Astrocyte of the spinal cord (primary cell): Measurements from ENCODE around the gene TVP23A.

ENCODE experiments used
- DNase-seq: peaks from one replicate; pipeline ENCODE4 v3.0.0; 2011; ENCODE audit warnings: low read depth, low spot score
- H3K4me3 ChIP-seq: 2 replicates; pipeline ENCODE4 v1.5.1; 2011; ENCODE audit warnings: low read depth, mild to moderate bottlenecking, low read length, moderate library complexity
- in situ Hi-C: cut with HindIII; loops from 2 replicates; pipeline ENCODE4 v1.10.0; 2017; ENCODE audit warnings: low sequenced_read_pairs
- TF ChIP-seq, protein P1 (sequence below): IDR thresholded peaks from 2 replicates; pipeline ENCODE4 v1.5.1; 2012; ENCODE audit warnings: low read depth, mild to moderate bottlenecking, low read length, inconsistent platforms

The TVP23A gene

DNA sequence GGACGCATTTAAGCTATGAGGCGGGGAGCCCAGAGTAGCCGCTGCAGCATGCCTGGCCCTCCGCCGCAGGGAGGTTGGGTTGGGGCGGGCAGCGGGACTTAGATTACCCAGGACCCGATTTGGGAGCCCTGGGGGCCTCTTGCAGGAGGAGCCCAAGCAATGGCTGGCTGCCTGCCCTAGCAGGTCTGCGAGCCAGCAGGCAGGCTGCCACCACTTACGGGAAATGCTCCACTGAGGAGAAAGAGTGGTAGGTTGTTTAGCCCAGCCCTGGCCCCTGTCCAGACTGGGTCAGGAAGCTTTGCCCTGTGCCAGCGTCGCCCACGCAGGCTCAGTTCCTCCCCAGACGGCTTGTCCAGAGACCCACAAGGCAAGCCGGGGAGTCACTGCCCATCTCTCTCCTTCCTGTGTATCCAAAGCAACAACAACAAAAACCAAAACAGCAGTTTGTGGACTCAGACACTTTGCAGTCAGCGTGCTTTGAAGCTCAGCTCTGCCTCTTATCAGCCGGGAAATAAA is 10.3 kb upstream of the TVP23A start:
- DNase-seq, result peak; percentile 89
- TF ChIP-seq, protein P1, sequence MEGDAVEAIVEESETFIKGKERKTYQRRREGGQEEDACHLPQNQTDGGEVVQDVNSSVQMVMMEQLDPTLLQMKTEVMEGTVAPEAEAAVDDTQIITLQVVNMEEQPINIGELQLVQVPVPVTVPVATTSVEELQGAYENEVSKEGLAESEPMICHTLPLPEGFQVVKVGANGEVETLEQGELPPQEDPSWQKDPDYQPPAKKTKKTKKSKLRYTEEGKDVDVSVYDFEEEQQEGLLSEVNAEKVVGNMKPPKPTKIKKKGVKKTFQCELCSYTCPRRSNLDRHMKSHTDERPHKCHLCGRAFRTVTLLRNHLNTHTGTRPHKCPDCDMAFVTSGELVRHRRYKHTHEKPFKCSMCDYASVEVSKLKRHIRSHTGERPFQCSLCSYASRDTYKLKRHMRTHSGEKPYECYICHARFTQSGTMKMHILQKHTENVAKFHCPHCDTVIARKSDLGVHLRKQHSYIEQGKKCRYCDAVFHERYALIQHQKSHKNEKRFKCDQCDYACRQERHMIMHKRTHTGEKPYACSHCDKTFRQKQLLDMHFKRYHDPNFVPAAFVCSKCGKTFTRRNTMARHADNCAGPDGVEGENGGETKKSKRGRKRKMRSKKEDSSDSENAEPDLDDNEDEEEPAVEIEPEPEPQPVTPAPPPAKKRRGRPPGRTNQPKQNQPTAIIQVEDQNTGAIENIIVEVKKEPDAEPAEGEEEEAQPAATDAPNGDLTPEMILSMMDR, result no peak
- in situ Hi-C loops, result no loop called here
- H3K4me3 ChIP-seq, result no peak overlapping the region

DNA sequence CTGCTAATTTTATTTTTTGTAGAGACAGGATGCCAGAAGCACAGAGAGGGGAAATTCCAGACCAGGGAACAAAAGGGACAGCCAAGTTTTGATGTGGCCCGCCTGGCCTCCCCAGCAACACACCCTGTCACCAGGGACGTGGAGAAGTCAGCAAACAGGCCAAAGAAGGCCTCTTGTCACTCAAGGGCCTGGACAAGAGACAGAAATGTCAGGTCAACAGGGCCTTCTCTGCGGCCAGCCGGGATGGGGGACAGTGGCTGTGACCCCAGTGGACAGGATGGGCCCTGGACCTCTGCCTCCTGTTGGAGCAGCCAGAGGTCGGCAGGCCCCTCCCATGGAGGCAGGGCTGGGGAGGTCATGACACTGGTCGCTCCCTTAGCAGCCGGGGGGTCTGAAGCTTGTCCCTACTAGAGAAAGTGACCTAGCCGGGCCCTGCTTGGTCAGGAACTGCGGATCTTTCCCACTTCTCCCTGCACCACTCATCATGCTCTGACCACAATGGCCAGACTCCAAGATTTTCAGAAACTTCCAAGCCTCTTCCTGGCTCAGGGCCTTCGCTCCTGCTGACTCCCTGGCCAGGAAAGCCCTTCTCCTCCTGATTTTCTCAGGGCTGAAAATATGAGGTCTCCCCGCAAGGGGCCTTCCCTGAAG is 9.2 kb upstream of the TVP23A start:
- in situ Hi-C loops, result no loop called here
- peak; percentile 91 for DNase-seq

DNA sequence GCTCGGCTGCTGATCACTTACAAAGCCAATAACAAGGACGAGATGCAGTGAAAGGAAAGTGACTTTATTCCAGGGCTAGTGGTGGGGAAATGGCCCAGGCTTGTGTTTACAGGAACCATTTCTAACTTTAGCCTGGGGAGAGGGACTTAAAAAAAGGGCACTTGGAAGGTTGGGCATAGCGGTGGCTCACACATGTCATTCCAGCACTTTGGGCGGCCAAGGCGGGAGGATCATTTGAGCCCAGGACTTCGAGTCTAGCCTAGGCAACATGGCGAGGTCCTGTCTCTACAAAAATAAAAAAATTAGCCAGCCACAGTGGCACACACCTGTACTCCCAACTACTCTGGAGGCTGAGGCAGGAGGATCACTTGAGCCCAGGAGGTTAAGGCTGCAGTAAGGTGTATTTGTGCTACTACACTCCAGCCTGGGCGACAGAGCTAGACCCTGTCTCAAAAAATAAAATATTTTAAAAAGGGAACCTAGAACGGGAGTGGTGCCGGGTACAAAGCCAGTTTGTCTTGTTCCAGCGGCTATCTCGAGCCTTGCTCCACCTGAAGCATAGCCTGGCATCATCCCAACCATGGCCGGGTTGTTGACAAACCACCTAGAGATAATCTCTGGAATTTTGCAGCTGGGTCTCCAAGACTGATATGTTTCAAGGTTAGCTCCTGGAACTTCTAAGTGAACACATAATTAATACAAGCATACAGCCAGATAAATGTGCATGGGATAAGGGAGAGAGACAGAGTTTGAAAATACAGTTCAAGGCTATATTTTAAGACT is 5.7 kb upstream of the TVP23A start:
- TF ChIP-seq, protein P1, result no peak
- in situ Hi-C loops, result no loop called here

More for the DNA sequence above, 9.2 kb upstream of the TVP23A start:
- TF ChIP-seq, protein P1, result no peak
- no peak overlapping the region for H3K4me3 ChIP-seq

DNA sequence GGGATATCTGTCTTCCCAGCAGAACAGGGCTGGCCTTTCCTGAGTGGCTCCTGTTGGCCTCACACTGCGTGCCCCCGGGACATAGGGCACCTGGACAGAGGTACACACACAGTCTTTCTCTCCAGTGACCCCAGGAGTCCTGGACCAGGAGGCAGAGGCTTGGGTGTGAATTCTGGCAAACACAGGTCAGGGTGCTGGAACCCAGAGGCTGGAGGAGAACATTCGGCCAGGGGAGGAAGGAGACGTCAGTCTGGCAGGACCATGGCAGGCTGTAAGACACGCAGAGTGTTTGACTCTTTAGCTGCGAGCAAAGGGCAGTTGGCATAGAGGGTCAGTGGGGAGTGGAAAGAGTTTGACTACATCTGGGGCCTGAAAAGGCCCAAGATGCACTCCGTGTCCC is 4.1 kb upstream of the TVP23A start:
- in situ Hi-C loops, result no loop called here
- no peak overlapping the region for H3K4me3 ChIP-seq
- TF ChIP-seq, protein P1, result no peak
- DNase-seq, result no peak

More for the DNA sequence above, 5.7 kb upstream of the TVP23A start:
- no peak for DNase-seq
- no peak overlapping the region for H3K4me3 ChIP-seq

- H3K4me3 ChIP-seq, result no peak overlapping the region
- no peak for DNase-seq
- TF ChIP-seq, protein P1, result no peak
- in situ Hi-C loops, result no loop called here
These were observed 2.0 kb upstream of the TVP23A start for GRCh38 chr16:10820546-10820945.

GRCh38 chr16:10817514-10817913 is 1.1 kb downstream of the TVP23A start:
- in situ Hi-C loops, result no loop called here
- TF ChIP-seq, protein P1, result no peak
- no peak for DNase-seq
- H3K4me3 ChIP-seq, result no peak overlapping the region
